Prostate gland (tissue), 2 donors: ENCODE data around the gene POLL.

Experiments used
- POLR2A ChIP-seq: fragments of 450-650 bp; IDR thresholded peaks from one replicate; pipeline ENCODE4 v1.6.1; 2016; ENCODE audit warnings: antibody characterized with exemption, mild to moderate bottlenecking
- POLR2AphosphoS5 ChIP-seq: sonication (generic); formaldehyde crosslinking; IDR thresholded peaks from one replicate; pipeline ENCODE4 v1.6.1; 2017; ENCODE audit warnings: antibody characterized with exemption
- TF ChIP-seq, protein P1 (sequence below), 4 experiments: fragments of 200-600 bp in 2 of 4; fragments of 450-650 bp in 2 of 4; sonication (generic) in 2 of 4; IDR thresholded peaks; 1 replicate in 3 of 4; 2 replicates in 1 of 4; pipeline ENCODE4 v1.5.1; 2016 to 2019; ENCODE audit warnings: antibody characterized with exemption in 4 of 4, mild to moderate bottlenecking in 2 of 4, moderate library complexity in 2 of 4

DNA sequence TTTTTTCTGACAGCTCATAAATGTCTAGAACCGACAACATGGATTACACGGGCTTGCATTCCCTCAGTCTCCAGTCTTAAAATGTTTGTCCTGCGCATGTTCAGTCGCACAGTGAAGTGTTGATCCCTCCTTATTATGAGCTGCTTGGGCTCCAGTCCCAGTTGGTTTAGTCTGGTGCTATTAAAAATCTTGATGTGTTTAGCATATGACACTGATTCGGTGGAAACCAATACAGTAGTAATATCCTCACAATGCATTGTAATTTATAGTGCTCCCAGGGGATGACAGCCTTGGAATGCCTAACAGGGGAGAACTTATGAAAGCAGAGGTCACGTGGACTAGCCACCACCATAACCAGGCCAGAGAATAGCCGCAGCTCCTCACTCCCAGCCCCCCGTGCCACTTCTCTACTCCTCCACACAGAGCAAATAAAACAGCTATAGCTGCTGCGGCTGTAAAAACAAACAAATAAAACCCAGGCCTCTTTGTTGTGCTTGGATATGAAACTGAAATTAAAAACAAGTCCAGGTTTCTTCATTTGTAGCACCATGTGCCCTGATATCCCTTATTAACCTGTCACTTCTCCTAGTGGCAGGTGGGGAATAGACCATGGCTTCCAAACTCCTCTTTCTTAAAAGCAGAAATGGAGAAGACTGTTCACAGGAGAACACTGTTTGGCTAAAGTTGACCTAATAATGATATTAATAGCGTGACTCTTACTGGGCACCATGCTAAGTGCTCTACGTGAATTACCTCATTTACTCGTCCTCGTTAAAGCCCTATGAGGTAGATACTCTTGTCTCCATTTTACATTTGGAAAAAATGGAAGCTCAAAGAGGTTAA is 7.8 kb upstream of the POLL start:
- no peak for TF ChIP-seq POLR2AphosphoS5
- TF ChIP-seq POLR2A = no peak
- TF ChIP-seq, protein P1, sequence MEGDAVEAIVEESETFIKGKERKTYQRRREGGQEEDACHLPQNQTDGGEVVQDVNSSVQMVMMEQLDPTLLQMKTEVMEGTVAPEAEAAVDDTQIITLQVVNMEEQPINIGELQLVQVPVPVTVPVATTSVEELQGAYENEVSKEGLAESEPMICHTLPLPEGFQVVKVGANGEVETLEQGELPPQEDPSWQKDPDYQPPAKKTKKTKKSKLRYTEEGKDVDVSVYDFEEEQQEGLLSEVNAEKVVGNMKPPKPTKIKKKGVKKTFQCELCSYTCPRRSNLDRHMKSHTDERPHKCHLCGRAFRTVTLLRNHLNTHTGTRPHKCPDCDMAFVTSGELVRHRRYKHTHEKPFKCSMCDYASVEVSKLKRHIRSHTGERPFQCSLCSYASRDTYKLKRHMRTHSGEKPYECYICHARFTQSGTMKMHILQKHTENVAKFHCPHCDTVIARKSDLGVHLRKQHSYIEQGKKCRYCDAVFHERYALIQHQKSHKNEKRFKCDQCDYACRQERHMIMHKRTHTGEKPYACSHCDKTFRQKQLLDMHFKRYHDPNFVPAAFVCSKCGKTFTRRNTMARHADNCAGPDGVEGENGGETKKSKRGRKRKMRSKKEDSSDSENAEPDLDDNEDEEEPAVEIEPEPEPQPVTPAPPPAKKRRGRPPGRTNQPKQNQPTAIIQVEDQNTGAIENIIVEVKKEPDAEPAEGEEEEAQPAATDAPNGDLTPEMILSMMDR (IDR thresholded peaks at IDR 0.05) = no peak
